RWPE2 (cell line): ENCODE measurements around the gene ITIH4.

Source experiments
- ATAC-seq: fragments of 200-7000 bp; cut with Tn5 transposase; 3 replicates; pipeline ENCODE4 v1.9.1; 2021; ENCODE audit warnings: low read depth
- DNase-seq: peaks from one replicate; pipeline ENCODE4 v3.0.0-alpha.2; 2020; ENCODE audit warnings: low spot score
- H3K27ac ChIP-seq: fragments of 450-650 bp; 2 replicates; pipeline ENCODE4 v1.5.1; 2017; ENCODE audit warnings: mild to moderate bottlenecking; ENCODE audit not compliant: poor library complexity, severe bottlenecking
- H3K27me3 ChIP-seq: fragments of 250-450 bp; sonication (Bioruptor Pico); 2 replicates; pipeline ENCODE4 v1.5.1; 2021; ENCODE audit warnings: mild to moderate bottlenecking, moderate library complexity; ENCODE audit not compliant: insufficient read depth, poor library complexity, severe bottlenecking
- H3K36me3 ChIP-seq: fragments of 250-450 bp; sonication (Bioruptor Pico); 2 replicates; pipeline ENCODE4 v1.5.1; 2020; ENCODE audit warnings: low read depth, mild to moderate bottlenecking, moderate library complexity
- H3K4me1 ChIP-seq: fragments of 250-450 bp; sonication (Bioruptor Pico); 2 replicates; pipeline ENCODE4 v1.5.1; 2021; ENCODE audit warnings: mild to moderate bottlenecking, moderate library complexity; ENCODE audit not compliant: insufficient read depth, poor library complexity, severe bottlenecking
- H3K4me3 ChIP-seq: fragments of 250-450 bp; sonication (Bioruptor Pico); 2 replicates; pipeline ENCODE4 v1.5.1; 2021; ENCODE audit warnings: mild to moderate bottlenecking, moderate library complexity; ENCODE audit not compliant: severe bottlenecking
- H3K9me3 ChIP-seq: fragments of 250-450 bp; sonication (Bioruptor Pico); 2 replicates; pipeline ENCODE4 v1.5.1; 2021; ENCODE audit warnings: mild to moderate bottlenecking, moderate library complexity; ENCODE audit not compliant: severe bottlenecking
- TF ChIP-seq, protein P1 (sequence below): fragments of 450-650 bp; IDR thresholded peaks from one replicate; pipeline ENCODE4 v1.5.1; 2017; ENCODE audit warnings: mild to moderate bottlenecking, moderate library complexity; ENCODE audit not compliant: poor library complexity, severe bottlenecking

The ITIH4 gene

DNA sequence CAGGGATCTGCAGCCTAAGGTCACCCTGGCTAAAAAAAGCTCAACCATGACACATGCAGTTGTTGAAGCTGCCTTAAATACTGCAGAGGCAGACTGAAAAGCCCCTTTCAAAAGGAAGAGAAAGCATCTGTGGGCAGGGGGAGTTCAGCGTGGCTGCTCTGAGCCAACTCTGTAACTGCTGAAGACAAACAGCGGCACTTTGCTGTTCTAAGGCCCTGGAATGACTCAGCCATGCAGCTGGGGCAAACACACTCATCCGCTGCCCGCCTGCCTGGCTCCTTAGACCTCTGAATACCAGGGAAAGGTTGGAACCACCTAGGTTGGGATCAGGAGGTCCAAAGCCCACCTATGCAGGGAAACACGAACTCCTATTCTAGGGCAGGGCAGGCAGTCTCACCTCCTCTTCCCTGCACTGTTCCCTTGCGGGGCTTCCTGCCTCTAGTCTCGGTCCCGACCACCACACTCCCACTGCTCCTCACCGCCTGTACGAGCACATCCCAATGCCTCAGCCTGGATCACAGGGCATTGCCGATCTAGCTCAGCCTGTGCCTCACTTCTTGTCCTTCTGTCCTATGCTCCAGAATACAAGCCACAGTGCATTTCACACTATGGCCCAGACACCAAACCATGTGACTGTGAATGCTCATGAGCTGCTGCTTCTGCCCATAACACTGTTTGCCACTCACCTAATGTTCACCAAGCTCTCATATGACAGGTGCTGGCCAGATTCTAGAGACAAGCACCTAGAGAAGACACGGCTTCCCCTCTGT is 10.9 kb upstream of the ITIH4 start:
- no peaks in the 10 kb centered on the region for H3K9me3 ChIP-seq
- no peak for DNase-seq
- H3K36me3 ChIP-seq: no peaks in the 10 kb centered on the region
- no peaks in the 10 kb centered on the region for H3K27me3 ChIP-seq
- TF ChIP-seq, protein P1, sequence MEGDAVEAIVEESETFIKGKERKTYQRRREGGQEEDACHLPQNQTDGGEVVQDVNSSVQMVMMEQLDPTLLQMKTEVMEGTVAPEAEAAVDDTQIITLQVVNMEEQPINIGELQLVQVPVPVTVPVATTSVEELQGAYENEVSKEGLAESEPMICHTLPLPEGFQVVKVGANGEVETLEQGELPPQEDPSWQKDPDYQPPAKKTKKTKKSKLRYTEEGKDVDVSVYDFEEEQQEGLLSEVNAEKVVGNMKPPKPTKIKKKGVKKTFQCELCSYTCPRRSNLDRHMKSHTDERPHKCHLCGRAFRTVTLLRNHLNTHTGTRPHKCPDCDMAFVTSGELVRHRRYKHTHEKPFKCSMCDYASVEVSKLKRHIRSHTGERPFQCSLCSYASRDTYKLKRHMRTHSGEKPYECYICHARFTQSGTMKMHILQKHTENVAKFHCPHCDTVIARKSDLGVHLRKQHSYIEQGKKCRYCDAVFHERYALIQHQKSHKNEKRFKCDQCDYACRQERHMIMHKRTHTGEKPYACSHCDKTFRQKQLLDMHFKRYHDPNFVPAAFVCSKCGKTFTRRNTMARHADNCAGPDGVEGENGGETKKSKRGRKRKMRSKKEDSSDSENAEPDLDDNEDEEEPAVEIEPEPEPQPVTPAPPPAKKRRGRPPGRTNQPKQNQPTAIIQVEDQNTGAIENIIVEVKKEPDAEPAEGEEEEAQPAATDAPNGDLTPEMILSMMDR: no peak
- no peak overlapping the region for H3K27ac ChIP-seq
- no peaks in the 10 kb centered on the region for H3K4me1 ChIP-seq
- no peak for ATAC-seq
- no peak overlapping the region for H3K4me3 ChIP-seq

DNA sequence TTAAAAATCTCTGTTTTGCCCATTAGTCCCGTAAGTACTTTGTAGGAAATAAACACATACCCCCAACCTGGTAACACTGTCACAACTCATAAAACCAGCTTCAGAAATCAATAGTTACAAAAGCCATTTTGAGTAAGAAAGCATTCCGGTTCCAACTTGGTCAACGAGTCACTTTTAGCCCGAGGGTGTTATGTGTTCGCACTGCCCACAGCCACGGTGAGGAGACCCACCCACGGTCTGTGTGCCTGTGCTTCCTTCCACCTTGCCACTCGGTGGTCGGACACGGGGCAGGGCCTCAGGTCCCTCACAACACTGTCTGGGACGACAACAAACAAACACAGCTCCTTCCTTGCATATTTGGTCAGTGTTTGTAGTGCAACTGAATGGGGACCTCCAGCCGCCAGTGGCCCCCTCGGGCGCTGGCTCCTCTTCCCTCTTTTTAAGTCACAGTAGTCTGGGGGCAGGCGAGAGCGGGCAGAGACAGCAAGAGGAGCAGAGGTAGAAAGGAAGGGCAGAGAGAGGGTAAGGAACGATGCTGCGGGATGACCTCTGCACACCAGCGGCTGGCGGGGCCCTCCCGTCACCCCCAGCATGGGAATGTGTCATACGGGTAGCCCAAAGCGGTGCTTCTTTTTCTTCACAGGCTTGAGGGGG is 9.5 kb upstream of the ITIH4 start:
- ATAC-seq: no peak

DNA sequence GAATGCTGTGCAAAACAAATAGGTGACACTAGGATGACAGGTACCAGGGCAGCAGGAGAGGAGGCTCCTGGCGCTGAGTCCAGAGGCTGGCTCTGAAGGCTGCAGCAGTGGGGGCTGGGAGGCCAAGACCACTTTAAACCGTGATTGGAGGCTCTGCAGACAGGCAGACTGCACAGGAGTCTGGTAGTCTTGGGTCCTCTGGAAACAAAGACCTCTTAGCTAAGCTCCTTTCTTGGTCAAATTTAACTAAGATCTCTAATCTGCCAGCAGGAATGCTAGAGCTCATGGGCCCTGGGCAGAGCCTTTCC is 8.8 kb upstream of the ITIH4 start:
- Histone ChIP-seq H3K4me3 (no peak overlapping the region), H3K4me1 (no peaks in the 10 kb centered on the region), H3K36me3 (no peaks in the 10 kb centered on the region), H3K9me3 (no peaks in the 10 kb centered on the region), H3K27me3 (no peaks in the 10 kb centered on the region), H3K27ac (no peak overlapping the region)
- ATAC-seq: no peak
- no peak for DNase-seq
- TF ChIP-seq, protein P1: no peak

More for the DNA sequence above, 9.5 kb upstream of the ITIH4 start:
- no peak for DNase-seq
- Histone ChIP-seq H3K4me3 (no peak overlapping the region), H3K27ac (no peak overlapping the region), H3K4me1 (no peaks in the 10 kb centered on the region), H3K36me3 (no peaks in the 10 kb centered on the region), H3K27me3 (no peaks in the 10 kb centered on the region), H3K9me3 (no peaks in the 10 kb centered on the region)
- TF ChIP-seq, protein P1: no peak

DNA sequence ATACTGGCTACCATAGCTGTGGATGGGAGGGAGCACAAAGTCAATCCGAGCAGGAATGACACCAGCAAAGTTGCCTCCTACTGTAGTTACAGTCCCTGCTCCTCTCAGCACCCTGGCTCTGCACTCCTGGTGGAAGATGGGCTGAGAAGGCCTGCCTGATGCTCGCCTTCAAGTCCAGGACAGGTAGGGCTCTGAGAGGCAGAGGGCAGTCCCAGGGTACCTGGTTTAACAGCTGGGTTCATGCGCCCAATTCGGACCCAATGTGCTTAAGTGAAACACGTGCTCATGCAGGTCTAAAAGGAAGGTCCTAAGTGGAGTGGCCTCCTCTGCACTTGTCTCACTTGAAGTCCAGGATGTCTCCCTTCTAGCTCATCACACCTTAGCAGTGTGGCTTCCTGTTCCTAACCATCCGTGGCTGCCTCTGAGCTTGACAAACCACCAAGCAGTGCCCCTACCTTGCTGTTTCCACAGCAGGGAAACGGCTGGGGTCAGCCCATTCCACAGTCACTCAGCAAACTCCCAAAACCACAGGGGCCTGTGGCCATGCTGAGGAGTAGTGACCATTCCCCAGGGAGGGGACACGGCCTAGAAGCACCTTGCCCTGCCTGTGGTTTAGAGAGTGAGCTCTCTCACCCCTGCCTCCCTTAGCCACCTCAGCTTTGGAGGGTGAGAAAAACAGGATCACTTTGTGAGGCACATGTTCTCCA is 8.2 kb upstream of the ITIH4 start:
- TF ChIP-seq, protein P1: no peak
- DNase-seq (no peak), ATAC-seq (no peak)
- no peak overlapping the region for H3K4me3 ChIP-seq
- H3K27me3 ChIP-seq: no peaks in the 10 kb centered on the region
- no peaks in the 10 kb centered on the region for H3K36me3 ChIP-seq
- no peak overlapping the region for H3K27ac ChIP-seq
- no peaks in the 10 kb centered on the region for H3K9me3 ChIP-seq
- H3K4me1 ChIP-seq: no peaks in the 10 kb centered on the region
